H1 (cell line): Measurements from ENCODE around the gene IQCH. TPM values are rescaled to one million over a fixed set of nuclear protein-coding genes. Genes with fewer than 3 reads are reported as not detected.

Experiments
- CTCF ChIA-PET: fragments of 300-600 bp; sonication (Branson Sonifier 250); formaldehyde crosslinking; loops from one replicate; lab custom pipeline; 2021; ENCODE audit not compliant: partially characterized antibody; lab: Charles Lee
- POLR2A ChIA-PET: fragments of 300-600 bp; sonication (Branson Sonifier 250); formaldehyde crosslinking; loops from one replicate; lab custom pipeline; 2021; ENCODE audit warnings: inconsistent platforms; ENCODE audit not compliant: partially characterized antibody; lab: Charles Lee
- DNase-seq, 2 experiments: peaks; one replicate each; pipeline versions ENCODE4 v3.0.0 to v3.0.0-alpha.2; 2010 to 2022; ENCODE audit warnings: low spot score in 2 of 2, low read depth in 1 of 2, mixed read lengths in 1 of 2
- FAIRE-seq: peaks from 2 replicates; lab custom pipeline; 2011; peaks lifted over from hg19 to GRCh38; lab: Jason Lieb, UNC
- H2AFZ ChIP-seq: 2 replicates; pipeline ENCODE4 v1.8.1; 2012; ENCODE audit warnings: low read length, inconsistent platforms
- H2AK5ac ChIP-seq: 2 replicates; pipeline ENCODE4 v1.6.1; 2013; ENCODE audit warnings: low read depth, low read length
- H2BK120ac ChIP-seq: replicated peaks from 2 replicates; pipeline ENCODE3; 2013; ENCODE audit warnings: low read depth, low read length, inconsistent platforms
- H2BK12ac ChIP-seq: 2 replicates; pipeline ENCODE4 v1.6.1; 2013; ENCODE audit warnings: low read depth, low read length
- H2BK15ac ChIP-seq: 2 replicates; pipeline ENCODE4 v1.6.1; 2013; ENCODE audit warnings: low read length
- H2BK20ac ChIP-seq: 2 replicates; pipeline ENCODE4 v1.6.1; 2013; ENCODE audit warnings: low read length
- H2BK5ac ChIP-seq: 2 replicates; pipeline ENCODE4 v1.6.1; 2013; ENCODE audit warnings: low read depth, low read length
- H3K14ac ChIP-seq: 2 replicates; pipeline ENCODE4 v1.6.1; 2013; ENCODE audit warnings: inconsistent platforms; ENCODE audit not compliant: insufficient read length
- H3K18ac ChIP-seq: 2 replicates; pipeline ENCODE4 v1.6.1; 2013; ENCODE audit warnings: low read length; ENCODE audit errors: extremely low read depth
- H3K23ac ChIP-seq: 2 replicates; pipeline ENCODE4 v1.6.1; 2013; ENCODE audit warnings: inconsistent platforms; ENCODE audit not compliant: insufficient read length
- H3K23me2 ChIP-seq: 2 replicates; pipeline ENCODE4 v1.6.1; 2013; ENCODE audit warnings: low read depth, low read length
- H3K27ac ChIP-seq: 2 replicates; pipeline ENCODE4 v1.6.1; 2011; ENCODE audit warnings: low read depth, low read length, inconsistent platforms
- H3K27me3 ChIP-seq, 4 experiments: replicated peaks in 1 of 4; 1 replicate in 1 of 4; 2 replicates in 3 of 4; pipeline versions ENCODE4 v1.6.1 to v1.8.1; 2011 to 2013; ENCODE audit warnings: low read length in 3 of 4, mild to moderate bottlenecking in 3 of 4, inconsistent platforms in 2 of 4, mixed read lengths in 2 of 4, moderate library complexity in 1 of 4; ENCODE audit not compliant: control insufficient read depth in 3 of 4, insufficient read depth in 3 of 4; ENCODE audit errors: extremely low read depth in 1 of 4
- H3K36me3 ChIP-seq, 4 experiments: 2 replicates each; pipeline versions ENCODE4 v1.6.1 to v1.8.1; 2011 to 2013; ENCODE audit warnings: mild to moderate bottlenecking in 4 of 4, low read length in 3 of 4, moderate library complexity in 2 of 4, control low read depth in 1 of 4, inconsistent platforms in 1 of 4; ENCODE audit not compliant: insufficient read depth in 4 of 4, control insufficient read depth in 2 of 4
- H3K4ac ChIP-seq: replicated peaks from 2 replicates; pipeline ENCODE3; 2013; ENCODE audit warnings: low read length, low read depth, mixed read lengths, inconsistent platforms; ENCODE audit not compliant: insufficient read length
- H3K4me1 ChIP-seq, 4 experiments: replicated peaks in 1 of 4; 1 replicate in 1 of 4; 2 replicates in 3 of 4; pipeline versions ENCODE4 v1.6.1 to v1.8.1; 2011 to 2013; ENCODE audit warnings: low read length in 3 of 4, inconsistent platforms in 2 of 4, mixed read lengths in 1 of 4; ENCODE audit not compliant: insufficient read depth in 4 of 4, control insufficient read depth in 3 of 4
- H3K4me2 ChIP-seq, 2 experiments: 2 replicates each; pipeline versions ENCODE4 v1.6.1 to v1.8.1; 2011 to 2013; ENCODE audit warnings: low read depth in 2 of 2, low read length in 2 of 2, control low read depth in 1 of 2, inconsistent platforms in 1 of 2, mild to moderate bottlenecking in 1 of 2; ENCODE audit not compliant: insufficient read depth in 1 of 2
- H3K4me3 ChIP-seq, 4 experiments: fragments of 200-600, 300-600 bp in 1 of 4; sonication (generic), shearing (Covaris generic), sonication (Bioruptor Twin) in 1 of 4; 2 replicates each; pipeline versions ENCODE4 v1.5.1 to v1.8.1; 2011 to 2016; ENCODE audit warnings: low read length in 4 of 4, low read depth in 3 of 4, control low read depth in 2 of 4, inconsistent platforms in 2 of 4, mild to moderate bottlenecking in 2 of 4, mixed read lengths in 1 of 4, moderate library complexity in 1 of 4; ENCODE audit not compliant: insufficient read depth in 2 of 4; ENCODE audit errors: extremely low read depth in 1 of 4
- H3K56ac ChIP-seq: replicated peaks from 2 replicates; pipeline ENCODE3; 2013; ENCODE audit warnings: low read depth, mild to moderate bottlenecking, mixed read lengths, low read length, inconsistent platforms; ENCODE audit not compliant: insufficient read length
- H3K79me1 ChIP-seq: 2 replicates; pipeline ENCODE4 v1.6.1; 2013; ENCODE audit warnings: low read depth, low read length, control low read depth
- H3K79me2 ChIP-seq, 2 experiments: 2 replicates each; pipeline versions ENCODE4 v1.6.1 to v1.8.1; 2012 to 2013; ENCODE audit warnings: low read length in 2 of 2, mild to moderate bottlenecking in 2 of 2, inconsistent platforms in 1 of 2; ENCODE audit not compliant: insufficient read depth in 2 of 2, control insufficient read depth in 1 of 2
- H3K9ac ChIP-seq, 4 experiments: replicated peaks in 1 of 4; 1 replicate in 1 of 4; 2 replicates in 3 of 4; pipeline versions ENCODE4 v1.6.1 to v1.8.1; 2011 to 2013; ENCODE audit warnings: low read depth in 3 of 4, low read length in 3 of 4, control low read depth in 2 of 4, mild to moderate bottlenecking in 2 of 4, moderate library complexity in 2 of 4, inconsistent platforms in 1 of 4; ENCODE audit errors: extremely low read depth in 1 of 4
- H3K9me3 ChIP-seq, 2 experiments: 2 replicates each; pipeline versions ENCODE4 v1.6.1 to v1.8.1; 2012 to 2013; ENCODE audit warnings: mild to moderate bottlenecking in 2 of 2, moderate library complexity in 2 of 2, control low read depth in 1 of 2, inconsistent platforms in 1 of 2, low read depth in 1 of 2, low read length in 1 of 2, mixed read lengths in 1 of 2; ENCODE audit not compliant: insufficient read depth in 2 of 2
- H4K20me1 ChIP-seq, 2 experiments: replicated peaks in 1 of 2; 2 replicates each; pipeline versions ENCODE3 to v1.8.1; 2011 to 2013; ENCODE audit warnings: inconsistent platforms in 2 of 2, low read length in 2 of 2, mild to moderate bottlenecking in 1 of 2; ENCODE audit not compliant: insufficient read depth in 2 of 2, control insufficient read depth in 1 of 2
- H4K5ac ChIP-seq: 2 replicates; pipeline ENCODE4 v1.6.1; 2013; ENCODE audit warnings: low read length, low read depth, mixed read lengths, inconsistent platforms; ENCODE audit not compliant: insufficient read length
- H4K8ac ChIP-seq: 2 replicates; pipeline ENCODE4 v1.8.0; 2013; ENCODE audit warnings: mild to moderate bottlenecking, moderate library complexity, low read length, inconsistent platforms; ENCODE audit not compliant: insufficient read depth; ENCODE audit errors: extremely low read depth
- H4K91ac ChIP-seq: replicated peaks from 2 replicates; pipeline ENCODE3; 2013; ENCODE audit warnings: low read length, mixed read lengths, inconsistent platforms; ENCODE audit not compliant: insufficient read length
- BRCA1 ChIP-seq: IDR thresholded peaks from 2 replicates; pipeline ENCODE4 v1.6.1; 2012; ENCODE audit warnings: low read depth, low read length, improper control_type of control experiment
- CBX5 ChIP-seq: fragments of 300-800, 300-1000 bp; sonication (generic); IDR thresholded peaks from 2 replicates; pipeline ENCODE4 v1.7.1; 2016; ENCODE audit warnings: antibody characterized with exemption, low read length, low read depth
- CEBPB ChIP-seq: IDR thresholded peaks from 2 replicates; pipeline ENCODE4 v1.6.1; 2012; ENCODE audit warnings: low read depth, low read length
- CHD2 ChIP-seq: IDR thresholded peaks from 2 replicates; pipeline ENCODE4 v1.6.1; 2012; ENCODE audit warnings: low read length, improper control_type of control experiment
- CTBP2 ChIP-seq: IDR thresholded peaks from 2 replicates; pipeline ENCODE4 v1.7.0; 2011; ENCODE audit warnings: borderline replicate concordance, mild to moderate bottlenecking, moderate library complexity, mixed read lengths, low read length; ENCODE audit not compliant: insufficient read depth, insufficient read length
- E2F6 ChIP-seq: IDR thresholded peaks from 2 replicates; pipeline ENCODE4 v1.6.1; 2012; ENCODE audit warnings: inconsistent platforms
- POLR2AphosphoS5 ChIP-seq: IDR thresholded peaks from 2 replicates; pipeline ENCODE4 v1.6.1; 2011; ENCODE audit warnings: low read depth, low read length
- RFX5 ChIP-seq: IDR thresholded peaks from 2 replicates; pipeline ENCODE4 v1.6.1; 2011; ENCODE audit warnings: low read depth, low read length, improper control_type of control experiment, borderline replicate concordance
- SAP30 ChIP-seq: fragments of 300-600 bp; sonication (generic); IDR thresholded peaks from 2 replicates; pipeline ENCODE4 v1.7.1; 2012; ENCODE audit warnings: low read length, moderate library complexity, mild to moderate bottlenecking, inconsistent platforms; ENCODE audit not compliant: insufficient read depth, insufficient replicate concordance
- SP2 ChIP-seq: IDR thresholded peaks from 2 replicates; pipeline ENCODE4 v1.6.1; 2012; ENCODE audit warnings: mild to moderate bottlenecking, low read length, inconsistent platforms
- SUZ12 ChIP-seq: fragments of 200-600 bp; sonication (generic); IDR thresholded peaks from 2 replicates; pipeline ENCODE4 v1.6.1; 2012; ENCODE audit warnings: mild to moderate bottlenecking, inconsistent platforms, low read length, moderate library complexity, mixed read lengths
- TAF7 ChIP-seq: optimal IDR thresholded peaks from 2 replicates; pipeline ENCODE3; 2011; ENCODE audit warnings: low read depth, mild to moderate bottlenecking, inconsistent platforms, low read length, moderate library complexity, borderline replicate concordance
- TCF12 ChIP-seq: IDR thresholded peaks from 2 replicates; pipeline ENCODE4 v1.6.1; 2011; ENCODE audit warnings: low read depth, mild to moderate bottlenecking, low read length
- YY1 ChIP-seq: IDR thresholded peaks from 2 replicates; pipeline ENCODE4 v1.6.1; 2011; ENCODE audit warnings: low read depth, mild to moderate bottlenecking, low read length
- ZNF274 ChIP-seq: IDR thresholded peaks from 2 replicates; pipeline ENCODE4 v1.7.0; 2012; ENCODE audit warnings: low read length, borderline replicate concordance; ENCODE audit errors: extremely low read depth
- WGBS, 2 experiments: shearing (Covaris generic) in 1 of 2; methylation state at CpG; one replicate each; pipeline versions ENCODE4 v1.1.6 to v1.1.7; 2013 to 2015; ENCODE audit warnings: low lambda C conversion rate in 2 of 2, mixed read lengths in 2 of 2, inconsistent platforms in 1 of 2, low coverage in 1 of 2, missing lambda C conversion rate in 1 of 2; ENCODE audit not compliant: insufficient replicate concordance in 2 of 2, insufficient coverage in 1 of 2, insufficient read length in 1 of 2; ENCODE audit errors: extremely low coverage in 1 of 2, missing lambda C conversion rate in 1 of 2; 5-methylcytosine and 5-hydroxymethylcytosine counted together
- polyA plus RNA-seq, 7 experiments: library from polyadenylated mRNA; depleted of rRNA in 3 of 7; stranded (reverse) in 5 of 7; unstranded in 2 of 7; fragments of >200 nt in 5 of 7; fragments of 200-250 nt in 2 of 7; gene quantifications; 1 replicate in 5 of 7; 2 replicates in 1 of 7; 4 replicates in 1 of 7; pipeline versions ENCODE4 v1.2.1 to v1.2.3, GENCODE V29; 2011 to 2013; ENCODE audit warnings: missing spikeins in 2 of 7, mixed read lengths in 2 of 7
- total RNA-seq: library from RNA; stranded (reverse); fragmentation: NEBNext Ultra II Directional; extraction: Animal tissue kit (Norgen Biotek cat#: 25700); gene quantifications from 2 replicates; pipeline ENCODE4 v1.2.1, GENCODE V29; 2021

Gene IQCH
- total and polyA plus RNA-seq, 2 of the 8 experiments (the other 6 are each of a cell fraction or from before 2014, with no cell fraction given), result 0.60 to 1.9 TPM

GRCh38 chr15:67267440-67267839 is 12.9 kb downstream of the IQCH start:
- H3K27me3 ChIP-seq, result no peaks in the 10 kb centered on the region; a peak in 1 of 7 replicates
- no peaks in the 10 kb centered on the region for H4K20me1 ChIP-seq
- H3K27ac ChIP-seq, result no peak overlapping the region
- H3K14ac ChIP-seq, result no peak overlapping the region
- ChIA-PET CTCF (no interaction called here), POLR2A (interaction anchor here (1.2 kb wide), 1 partner anchor 13 kb away, joined by 3 read pairs; the partner anchor contains the start of genes AAGAB and IQCH)
- no peak overlapping the region for H3K9ac ChIP-seq
- no peak overlapping the region for H4K91ac ChIP-seq
- H3K4me3 ChIP-seq, result no peak overlapping the region
- FAIRE-seq (no peak), DNase-seq (no peak)
- H3K4ac ChIP-seq, result no peak overlapping the region
- no peaks in the 10 kb centered on the region for H3K79me2 ChIP-seq
- no peaks in the 10 kb centered on the region for H3K36me3 ChIP-seq
- no peak overlapping the region for H2AK5ac ChIP-seq
- H3K23me2 ChIP-seq, result no peaks in the 10 kb centered on the region
- no peak overlapping the region for H2BK15ac ChIP-seq
- no peak overlapping the region for H3K23ac ChIP-seq
- H3K4me2 ChIP-seq, result no peak overlapping the region
- no peaks in the 10 kb centered on the region for H3K79me1 ChIP-seq
- H4K5ac ChIP-seq, result no peak overlapping the region
- no peak overlapping the region for H2BK120ac ChIP-seq
- no peaks in the 10 kb centered on the region for H3K9me3 ChIP-seq
- H2BK20ac ChIP-seq, result no peak overlapping the region
- H4K8ac ChIP-seq, result no peak overlapping the region
- no peak overlapping the region for H3K56ac ChIP-seq
- H2BK12ac ChIP-seq, result no peak overlapping the region
- H3K18ac ChIP-seq, result no peak overlapping the region
- WGBS, 2 experiments, result 62% methylated on average over 3 of the region's 3 CpGs; no CpG with 5 or more reads in 1 of the 2 experiments
- H2AFZ ChIP-seq, result no peak overlapping the region
- H3K4me1 ChIP-seq, result peaks cover 0 to 5% (median 0%) of the 10 kb centered on the region in 4 experiments; a peak in 3 of 7 replicates
- H2BK5ac ChIP-seq, result no peak overlapping the region
- TF ChIP-seq SAP30, result no peak
- no peak for TF ChIP-seq TAF7
- TF ChIP-seq SP2, result no peak
- no peak for TF ChIP-seq CHD2
- TF ChIP-seq BRCA1, result no peak
- TF ChIP-seq SUZ12, result no peak
- TF ChIP-seq TCF12, result no peak
- TF ChIP-seq CBX5, result no peak
- TF ChIP-seq RFX5, result no peak
- TF ChIP-seq CTBP2, result no peak
- TF ChIP-seq E2F6, result no peak
- TF ChIP-seq YY1, result no peak
- TF ChIP-seq ZNF274, result no peak
- TF ChIP-seq POLR2AphosphoS5, result no peak
- TF ChIP-seq CEBPB, result no peak
